ENCODE results near the gene ZGRF1. TPM values are rescaled to one million over a fixed set of nuclear protein-coding genes. Genes with fewer than 3 reads are reported as not detected.

Gene ZGRF1
- total and polyA plus RNA-seq, 2 experiments from 2014 or later: 3.1 to 5.3 TPM

- no peaks in the 10 kb centered on the region for H3K9me3 ChIP-seq (ENCODE audit: low read depth)
- in situ Hi-C loops (cut with MboI): no loop called here
- H3K27ac ChIP-seq: no peak overlapping the region
- no peaks in the 10 kb centered on the region for H3K36me3 ChIP-seq (ENCODE audit: low read depth)
- 48 to 57% methylated on average over 2 of the region's 2 CpGs for WGBS, 2 experiments (ENCODE audit: low coverage in 1 of 2, low lambda C conversion rate in 2 of 2, missing lambda C conversion rate in 2 of 2)
- no peak overlapping the region for H3K4me2 ChIP-seq (ENCODE audit: unreplicated experiment)
- H4K20me1 ChIP-seq (ENCODE audit: insufficient read depth): no peaks in the 10 kb centered on the region
- H3K9me2 ChIP-seq (ENCODE audit: insufficient read depth): no peaks in the 10 kb centered on the region
- H3K9ac ChIP-seq: no peak overlapping the region
- no peaks in the 10 kb centered on the region for H3K79me2 ChIP-seq (ENCODE audit: insufficient read depth)
- H3K4me1 ChIP-seq (ENCODE audit: insufficient read depth): peaks cover 7% of the 10 kb centered on the region; the same call in 1 of the 2 replicates
- DNase-seq: no peak
- no peak overlapping the region for H2AFZ ChIP-seq
- peaks cover 11% of the 10 kb centered on the region for H3F3A ChIP-seq (ENCODE audit: insufficient read depth)
- H3K27me3 ChIP-seq (replicated peaks; ENCODE audit: insufficient read depth): no peaks in the 10 kb centered on the region
- no peak for TF ChIP-seq EZH2phosphoT487 (IDR thresholded peaks at IDR 0.05; ENCODE audit: insufficient read depth, low read depth)
- no peak for TF ChIP-seq EZH2 (IDR thresholded peaks at IDR 0.05; ENCODE audit: insufficient read depth, poor library complexity, severe bottlenecking)
- no peak overlapping the region for H3K4me3 ChIP-seq
Observed at GRCh38 chr4:112536123-112536522, 100.6 kb downstream of the ZGRF1 start.

- in situ Hi-C loops (cut with MboI): no loop called here
- H3K9ac ChIP-seq: no peak overlapping the region
- peaks cover 11% of the 10 kb centered on the region for H3F3A ChIP-seq (ENCODE audit: insufficient read depth)
- H3K9me3 ChIP-seq (ENCODE audit: low read depth): no peaks in the 10 kb centered on the region
- no peak overlapping the region for H3K27ac ChIP-seq
- H3K27me3 ChIP-seq (replicated peaks; ENCODE audit: insufficient read depth): no peaks in the 10 kb centered on the region
- no peaks in the 10 kb centered on the region for H4K20me1 ChIP-seq (ENCODE audit: insufficient read depth)
- no peak overlapping the region for H2AFZ ChIP-seq
- H3K4me3 ChIP-seq: no peak overlapping the region
- WGBS, 2 experiments (ENCODE audit: low coverage in 1 of 2, low lambda C conversion rate in 2 of 2, missing lambda C conversion rate in 2 of 2): 6 to 8% methylated on average over 3 of the region's 3 CpGs
- no peaks in the 10 kb centered on the region for H3K36me3 ChIP-seq (ENCODE audit: low read depth)
- TF ChIP-seq EZH2phosphoT487 (IDR thresholded peaks at IDR 0.05; ENCODE audit: insufficient read depth, low read depth) (no peak), EZH2 (IDR thresholded peaks at IDR 0.05; ENCODE audit: insufficient read depth, poor library complexity, severe bottlenecking) (no peak)
- no peaks in the 10 kb centered on the region for H3K9me2 ChIP-seq (ENCODE audit: insufficient read depth)
- H3K79me2 ChIP-seq (ENCODE audit: insufficient read depth): no peaks in the 10 kb centered on the region
- H3K4me1 ChIP-seq (ENCODE audit: insufficient read depth): peaks cover 10% of the 10 kb centered on the region; the same call in 1 of the 2 replicates
- peak; percentile 76 for DNase-seq
- H3K4me2 ChIP-seq (ENCODE audit: unreplicated experiment): peak overlapping the region; percentile 12
Observed at GRCh38 chr4:112532267-112532666, 104.4 kb downstream of the ZGRF1 start.

GRCh38 chr4:112531146-112531545 is 105.6 kb downstream of the ZGRF1 start:
- H4K20me1 ChIP-seq (ENCODE audit: insufficient read depth): no peaks in the 10 kb centered on the region
- no peaks in the 10 kb centered on the region for H3K36me3 ChIP-seq (ENCODE audit: low read depth)
- H3K9ac ChIP-seq: no peak overlapping the region
- DNase-seq: no peak
- peaks cover 14% of the 10 kb centered on the region for H3F3A ChIP-seq (ENCODE audit: insufficient read depth)
- no peaks in the 10 kb centered on the region for H3K79me2 ChIP-seq (ENCODE audit: insufficient read depth)
- H3K9me2 ChIP-seq (ENCODE audit: insufficient read depth): no peaks in the 10 kb centered on the region
- H2AFZ ChIP-seq: no peak overlapping the region
- H3K4me3 ChIP-seq: no peak overlapping the region
- H3K4me2 ChIP-seq (ENCODE audit: unreplicated experiment): no peak overlapping the region
- H3K27ac ChIP-seq: no peak overlapping the region
- peaks cover 14% of the 10 kb centered on the region for H3K4me1 ChIP-seq (ENCODE audit: insufficient read depth)
- TF ChIP-seq EZH2phosphoT487 (IDR thresholded peaks at IDR 0.05; ENCODE audit: insufficient read depth, low read depth): no peak
- TF ChIP-seq EZH2 (IDR thresholded peaks at IDR 0.05; ENCODE audit: insufficient read depth, poor library complexity, severe bottlenecking): no peak
- no peaks in the 10 kb centered on the region for H3K27me3 ChIP-seq (replicated peaks; ENCODE audit: insufficient read depth)
- H3K9me3 ChIP-seq (ENCODE audit: low read depth): no peaks in the 10 kb centered on the region
- in situ Hi-C loops (cut with MboI): no loop called here
- WGBS, 2 experiments (ENCODE audit: low coverage in 1 of 2, low lambda C conversion rate in 2 of 2, missing lambda C conversion rate in 2 of 2): 0 to 3% methylated on average over 1 of the region's 1 CpG

GRCh38 chr4:112526061-112526460 is 110.6 kb downstream of the ZGRF1 start:
- H3K4me1 ChIP-seq (ENCODE audit: insufficient read depth): peaks cover 13% of the 10 kb centered on the region
- no peaks in the 10 kb centered on the region for H3K9me3 ChIP-seq (ENCODE audit: low read depth)
- DNase-seq: peak; percentile 70
- no peaks in the 10 kb centered on the region for H3K9me2 ChIP-seq (ENCODE audit: insufficient read depth)
- 48 to 70% methylated on average over 1 of the region's 1 CpG for WGBS, 2 experiments (ENCODE audit: low coverage in 1 of 2, low lambda C conversion rate in 2 of 2, missing lambda C conversion rate in 2 of 2)
- no peak overlapping the region for H3K4me3 ChIP-seq
- H3K9ac ChIP-seq: no peak overlapping the region
- 0 out of 2 replicates have a peak overlapping the region, but pooled peaks have one; percentile 8 for H2AFZ ChIP-seq
- TF ChIP-seq EZH2phosphoT487 (IDR thresholded peaks at IDR 0.05; ENCODE audit: insufficient read depth, low read depth) (no peak), EZH2 (IDR thresholded peaks at IDR 0.05; ENCODE audit: insufficient read depth, poor library complexity, severe bottlenecking) (no peak)
- H3K27ac ChIP-seq: 0 out of 2 replicates have a peak overlapping the region, but pooled peaks have one; percentile 9
- H4K20me1 ChIP-seq (ENCODE audit: insufficient read depth): no peaks in the 10 kb centered on the region
- no peaks in the 10 kb centered on the region for H3K79me2 ChIP-seq (ENCODE audit: insufficient read depth)
- H3K4me2 ChIP-seq (ENCODE audit: unreplicated experiment): peak overlapping the region; percentile 33
- peaks cover 15% of the 10 kb centered on the region for H3F3A ChIP-seq (ENCODE audit: insufficient read depth)
- H3K36me3 ChIP-seq (ENCODE audit: low read depth): no peaks in the 10 kb centered on the region
- H3K27me3 ChIP-seq (replicated peaks; ENCODE audit: insufficient read depth): peaks cover 39% of the 10 kb centered on the region
- in situ Hi-C loops (cut with MboI): no loop called here
